ENCODE measurements around the gene ZNF107. TPM values are rescaled to one million over a fixed set of nuclear protein-coding genes. Genes with fewer than 3 reads are reported as not detected.

Gene ZNF107
- total and polyA plus RNA-seq, 2 of the 4 experiments (the other 2 are of a cell fraction): 2.0 to 2.5 TPM

GRCh38 chr7:64653721-64654401 lies 12.1 kb upstream of the ZNF107 start:
- no CpG with 5 or more reads among the region's 11 CpGs for WGBS, 2 experiments (ENCODE audit: extremely low coverage in 2 of 2, insufficient read length in 1 of 2)
- Histone ChIP-seq H4K8ac (ENCODE audit: low read depth in 2 of 2, low read length in 2 of 2) (no peak overlapping the region), H2AK9ac (replicated peaks; ENCODE audit: low read depth, low read length, poor library complexity) (no peak overlapping the region), H2AFZ (replicated peaks; ENCODE audit: low read length, poor library complexity) (no peak overlapping the region), H3K56ac (ENCODE audit: extremely low read depth, insufficient read depth, low read length) (no peak overlapping the region), H3K4me3 (ENCODE audit: insufficient read depth, low read depth, low read length) (no peak overlapping the region), H4K20me1 (ENCODE audit: insufficient read depth, low read length) (no peaks in the 10 kb centered on the region), H3K9me3 (ENCODE audit: control insufficient read depth, insufficient read depth, low read length) (peaks cover 11% of the 10 kb centered on the region; the same call in 1 of the 2 replicates), H3K9ac (ENCODE audit: low read depth, low read length) (no peak overlapping the region), H3K27me3 (ENCODE audit: control insufficient read depth, insufficient read depth, low read length) (no peaks in the 10 kb centered on the region), H2BK15ac (ENCODE audit: low read depth, low read length) (no peak overlapping the region), H3K36me3 (ENCODE audit: control insufficient read depth, insufficient read depth, low read length) (no peaks in the 10 kb centered on the region), H4K91ac (ENCODE audit: insufficient read depth, low read depth, low read length) (no peak overlapping the region), H3K9me1 (ENCODE audit: insufficient read depth, low read length) (no peaks in the 10 kb centered on the region), H3K18ac (ENCODE audit: low read depth, low read length) (no peak overlapping the region), H2BK120ac (ENCODE audit: low read depth, low read length) (no peak overlapping the region), H3K4me1 (ENCODE audit: control insufficient read depth, insufficient read depth, low read length) (no peaks in the 10 kb centered on the region), H2AK5ac (ENCODE audit: low read depth, low read length) (no peak overlapping the region), H3K79me1 (ENCODE audit: low read depth in 1 of 2, low read length in 2 of 2) (no peaks in the 10 kb centered on the region), H3K27ac (ENCODE audit: insufficient read depth, low read length) (no peak overlapping the region), H4K5ac (ENCODE audit: low read depth, low read length) (no peak overlapping the region), H2BK20ac (ENCODE audit: low read depth, low read length) (no peak overlapping the region), H3K23ac (ENCODE audit: low read depth, low read length) (no peak overlapping the region), H3K4me2 (ENCODE audit: low read depth, low read length) (no peak overlapping the region), H3K4ac (ENCODE audit: low read depth, low read length) (no peak overlapping the region), H2BK5ac (ENCODE audit: low read depth, low read length, poor library complexity, severe bottlenecking) (no peak overlapping the region), H3K14ac (replicated peaks; ENCODE audit: low read depth, low read length) (no peak overlapping the region)
- BruUV-seq (replicated peaks): no TSS peak
- intact Hi-C loops (cut with micrococcal nuclease): no loop called here
- POLR2A ChIA-PET (ENCODE audit: unreplicated experiment): no interaction called here
- no peak for DNase-seq
- TF ChIP-seq POLR2A (IDR thresholded peaks at IDR 0.05; ENCODE audit: low read depth, low read length): no peak
- TF ChIP-seq CTCF (conservative IDR thresholded peaks at IDR 0.05; ENCODE audit: low read depth, low read length): no peak
- TF ChIP-seq FOS (IDR thresholded peaks at IDR 0.05; ENCODE audit: low read depth, low read length): no peak
- no peak for TF ChIP-seq ELK1 (IDR thresholded peaks at IDR 0.05; ENCODE audit: borderline replicate concordance, low read depth, low read length)
- TF ChIP-seq CEBPB (IDR thresholded peaks at IDR 0.05; ENCODE audit: low read depth, low read length): no peak
- no peak for TF ChIP-seq SMC3 (IDR thresholded peaks at IDR 0.05; ENCODE audit: low read depth, low read length)
- no peak for TF ChIP-seq MAZ (IDR thresholded peaks at IDR 0.05; ENCODE audit: borderline replicate concordance, low read depth, low read length)
- TF ChIP-seq MXI1 (IDR thresholded peaks at IDR 0.05; ENCODE audit: borderline replicate concordance, low read depth, low read length): no peak
- no peak for TF ChIP-seq MAFK (IDR thresholded peaks at IDR 0.05; ENCODE audit: low read depth, low read length)
- no peak for TF ChIP-seq RAD21 (IDR thresholded peaks at IDR 0.05; ENCODE audit: low read length)
- TF ChIP-seq USF2 (IDR thresholded peaks at IDR 0.05; ENCODE audit: low read depth, low read length): no peak
- TF ChIP-seq BHLHE40 (IDR thresholded peaks at IDR 0.05; ENCODE audit: low read depth, low read length): no peak
- TF ChIP-seq NFE2L2 (IDR thresholded peaks at IDR 0.05; ENCODE audit: low read depth, low read length): no peak
- TF ChIP-seq RFX5 (IDR thresholded peaks at IDR 0.05; ENCODE audit: low read depth, low read length): no peak
- TF ChIP-seq CHD1 (IDR thresholded peaks at IDR 0.05; ENCODE audit: low read depth, low read length): no peak
- in situ Hi-C loops (cut with MboI; ENCODE audit: low sequenced_read_pairs): no loop called here
- no peak for ATAC-seq (ENCODE audit: low read depth)
- CTCF ChIA-PET: no interaction called here
- dilution Hi-C loops (cut with HindIII; ENCODE audit: low sequenced_read_pairs, unreplicated experiment): no loop called here
